ENCODE results near the gene RASL11B. TPM values are rescaled to one million over a fixed set of nuclear protein-coding genes. Genes with fewer than 3 reads are reported as not detected.
"Not testable (repeated sequence)": the region's sequence is repeated elsewhere in the genome, so short reads cannot be mapped to it uniquely, and the experiment has no call there.

RASL11B gene
- total RNA-seq, 1 donor from 2014 or later = 1.3 TPM

GRCh38 chr4:52824270-52824602 lies 37.9 kb upstream of the RASL11B start:
- no peaks in the 10 kb centered on the region for H3K36me3 ChIP-seq (ENCODE audit: control insufficient read depth, insufficient read depth, low read length)
- no peak overlapping the region for H3K4me3 ChIP-seq (ENCODE audit: low read depth, low read length)
- TF ChIP-seq CTCF (IDR thresholded peaks at IDR 0.05; ENCODE audit: insufficient read depth, low read length, severe bottlenecking) = no peak
- FAIRE-seq = no peak
- no peaks in the 10 kb centered on the region for H3K27me3 ChIP-seq (ENCODE audit: control insufficient read depth, insufficient read depth, low read length)
- no peak for DNase-seq (ENCODE audit: low read depth)

GRCh38 chr4:52824603-52825459 lies 37.3 kb upstream of the RASL11B start:
- FAIRE-seq (no peak), DNase-seq (ENCODE audit: low read depth) (no peak)
- no peaks in the 10 kb centered on the region for H3K27me3 ChIP-seq (ENCODE audit: control insufficient read depth, insufficient read depth, low read length)
- no peak for TF ChIP-seq CTCF (IDR thresholded peaks at IDR 0.05; ENCODE audit: insufficient read depth, low read length, severe bottlenecking)
- no peak overlapping the region for H3K4me3 ChIP-seq (ENCODE audit: low read depth, low read length)
- no peaks in the 10 kb centered on the region for H3K36me3 ChIP-seq (ENCODE audit: control insufficient read depth, insufficient read depth, low read length)

- Histone ChIP-seq H3K4me3 (ENCODE audit: low read depth, low read length) (no peak overlapping the region), H3K36me3 (ENCODE audit: control insufficient read depth, insufficient read depth, low read length) (no peaks in the 10 kb centered on the region), H3K27me3 (ENCODE audit: control insufficient read depth, insufficient read depth, low read length) (no peaks in the 10 kb centered on the region)
- TF ChIP-seq CTCF (IDR thresholded peaks at IDR 0.05; ENCODE audit: insufficient read depth, low read length, severe bottlenecking) = no peak
- DNase-seq (ENCODE audit: low read depth) (peak; percentile 61), FAIRE-seq (peak; percentile 13)
Measured at GRCh38 chr4:52825460-52826090, 36.5 kb upstream of the RASL11B start.

- FAIRE-seq (peak; percentile 55), DNase-seq (ENCODE audit: low read depth) (peak; percentile 90)
- TF ChIP-seq CTCF (IDR thresholded peaks at IDR 0.05; ENCODE audit: insufficient read depth, low read length, severe bottlenecking) = no peak
- H3K27me3 ChIP-seq (ENCODE audit: control insufficient read depth, insufficient read depth, low read length) = no peaks in the 10 kb centered on the region
- no peaks in the 10 kb centered on the region for H3K36me3 ChIP-seq (ENCODE audit: control insufficient read depth, insufficient read depth, low read length)
- H3K4me3 ChIP-seq (ENCODE audit: low read depth, low read length) = no peak overlapping the region
Measured at GRCh38 chr4:52833941-52834525, 28.1 kb upstream of the RASL11B start.

GRCh38 chr4:52834641-52835456 lies 27.3 kb upstream of the RASL11B start:
- not testable (repeated sequence) for H3K27me3 ChIP-seq (ENCODE audit: control insufficient read depth, insufficient read depth, low read length); DNase-seq (ENCODE audit: low read depth); H3K4me3 ChIP-seq (ENCODE audit: low read depth, low read length); H3K36me3 ChIP-seq (ENCODE audit: control insufficient read depth, insufficient read depth, low read length); FAIRE-seq

GRCh38 chr4:52836120-52836519 lies 26.0 kb upstream of the RASL11B start:
- no peak for FAIRE-seq
- Histone ChIP-seq H3K36me3 (ENCODE audit: control insufficient read depth, insufficient read depth, low read length) (no peaks in the 10 kb centered on the region), H3K27me3 (ENCODE audit: control insufficient read depth, insufficient read depth, low read length) (no peaks in the 10 kb centered on the region), H3K4me3 (ENCODE audit: low read depth, low read length) (no peak overlapping the region)
- TF ChIP-seq CTCF (IDR thresholded peaks at IDR 0.05; ENCODE audit: insufficient read depth, low read length, severe bottlenecking) = no peak
- DNase-seq (ENCODE audit: low read depth) = no peak
